Measurements from ENCODE around the gene CDK1. TPM values are rescaled to one million over a fixed set of nuclear protein-coding genes. Genes with fewer than 3 reads are reported as not detected.

The CDK1 gene
- total and polyA plus RNA-seq, 8 donors: 9.2 to 121 (median 73.3) TPM

DNA sequence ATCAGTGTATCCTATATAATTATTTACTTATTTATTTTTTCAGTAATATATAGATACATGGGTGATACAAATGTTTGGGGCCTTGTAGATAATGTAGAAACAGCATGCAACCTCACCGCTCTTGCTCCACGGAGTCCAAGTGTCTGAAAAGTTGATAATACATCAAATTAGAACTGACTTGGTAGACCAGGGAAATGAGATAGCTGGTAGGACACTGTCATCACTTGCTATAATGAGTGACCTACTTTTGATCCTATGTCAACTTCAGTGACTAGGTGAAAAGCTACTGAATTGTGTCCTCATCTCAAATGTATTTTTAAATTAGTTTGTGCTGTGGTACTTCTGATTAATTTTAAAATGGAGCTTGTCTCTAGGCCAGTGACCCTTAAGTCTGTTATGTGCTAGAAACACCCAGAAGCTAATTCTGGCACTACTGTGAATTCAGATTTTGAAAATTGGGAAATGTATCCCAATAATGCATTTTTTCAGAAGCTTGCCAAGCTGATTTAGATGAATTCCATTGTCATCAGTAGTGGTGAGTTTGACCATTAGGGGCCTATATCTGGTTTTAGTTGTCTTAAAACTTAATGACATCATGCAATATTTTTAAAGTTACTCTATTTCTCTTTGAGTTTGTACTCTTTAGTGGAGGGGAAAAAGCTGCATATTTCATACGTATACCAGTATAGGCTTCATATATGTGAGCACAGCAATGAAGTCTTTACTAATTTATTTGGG, 17.4 kb downstream of the CDK1 start:
- Histone ChIP-seq H3K36me3 (peaks cover 0 to 11% of the 10 kb centered on the region in 2 donors), H3K4me3 (no peak overlapping the region), H3K4me1 (no peaks in the 10 kb centered on the region), H3K27me3 (no peaks in the 10 kb centered on the region), H3K9me3 (no peaks in the 10 kb centered on the region), H3K27ac (no peak overlapping the region)
- no peak for TF ChIP-seq CTCF (IDR thresholded peaks at IDR 0.05)
- ATAC-seq: no peak
- DNase-seq: no peak
- intact Hi-C loops (cut with DNase I): no loop called here

GRCh38 chr10:60796481-60796880, 18.2 kb downstream of the CDK1 start:
- no peak for DNase-seq
- no peak for ATAC-seq
- Histone ChIP-seq H3K4me1 (peaks cover 0 to 1% of the 10 kb centered on the region in 2 donors), H3K27ac (no peak overlapping the region), H3K4me3 (no peak overlapping the region), H3K9me3 (no peaks in the 10 kb centered on the region), H3K36me3 (peaks cover 0 to 11% of the 10 kb centered on the region in 2 donors), H3K27me3 (no peaks in the 10 kb centered on the region)
- intact Hi-C loops (cut with DNase I): no loop called here
- no peak for TF ChIP-seq CTCF (IDR thresholded peaks at IDR 0.05)

DNA sequence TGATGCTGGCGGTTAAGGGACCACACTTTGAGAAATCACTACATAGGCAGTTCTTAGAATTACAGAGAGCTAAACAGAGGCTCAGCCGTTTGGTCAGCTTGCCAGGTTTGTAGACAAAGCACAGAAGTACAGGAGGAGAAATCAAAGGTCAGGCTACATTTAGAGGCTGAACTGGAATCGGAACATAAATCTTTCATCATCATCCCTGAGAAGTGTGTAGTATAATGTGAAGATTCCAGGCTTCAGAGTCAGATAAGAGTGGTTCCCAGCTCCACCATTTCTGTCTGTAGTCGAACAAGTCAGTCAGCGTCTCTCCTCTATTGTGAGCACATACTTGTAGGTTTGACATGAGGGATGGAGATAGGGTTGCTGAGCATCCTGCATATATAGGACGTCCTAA, 18.9 kb downstream of the CDK1 start:
- H3K4me1 ChIP-seq: peaks cover 0 to 8% of the 10 kb centered on the region in 2 donors
- no peak for DNase-seq
- peaks cover 0 to 9% of the 10 kb centered on the region in 2 donors for H3K36me3 ChIP-seq
- H3K27me3 ChIP-seq: no peaks in the 10 kb centered on the region
- H3K9me3 ChIP-seq: no peaks in the 10 kb centered on the region
- H3K4me3 ChIP-seq: no peak overlapping the region
- H3K27ac ChIP-seq: no peak overlapping the region
- no peak for ATAC-seq
- TF ChIP-seq CTCF (IDR thresholded peaks at IDR 0.05): no peak
- intact Hi-C loops (cut with DNase I): no loop called here

DNA sequence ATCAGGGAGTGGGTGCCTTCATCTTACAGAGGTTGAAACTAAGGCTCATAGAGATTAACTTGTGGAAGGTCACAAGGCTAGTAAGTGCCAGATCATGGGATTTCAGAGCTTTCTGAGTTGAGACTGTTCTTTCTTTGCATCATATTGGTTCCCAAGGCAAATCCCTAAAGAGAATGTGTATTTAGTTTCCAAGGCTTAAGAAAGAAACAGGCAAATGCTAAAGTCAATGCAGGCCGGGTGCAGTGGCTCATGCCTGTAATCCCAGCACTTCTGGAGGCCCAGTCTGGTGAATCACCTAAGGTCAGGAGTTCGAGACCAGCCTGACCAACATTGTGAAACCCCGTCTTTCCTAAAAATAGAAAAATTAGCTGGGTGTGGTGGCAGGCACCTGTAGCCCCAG, 19.8 kb downstream of the CDK1 start:
- Histone ChIP-seq H3K4me1 (peaks cover 0 to 9% of the 10 kb centered on the region in 2 donors), H3K27ac (no peak overlapping the region), H3K9me3 (no peaks in the 10 kb centered on the region), H3K36me3 (peaks cover 0 to 4% of the 10 kb centered on the region in 2 donors), H3K4me3 (no peak overlapping the region), H3K27me3 (no peaks in the 10 kb centered on the region)
- no peak for TF ChIP-seq CTCF (IDR thresholded peaks at IDR 0.05)
- ATAC-seq (no peak), DNase-seq (no peak)
- intact Hi-C loops (cut with DNase I): no loop called here

DNA sequence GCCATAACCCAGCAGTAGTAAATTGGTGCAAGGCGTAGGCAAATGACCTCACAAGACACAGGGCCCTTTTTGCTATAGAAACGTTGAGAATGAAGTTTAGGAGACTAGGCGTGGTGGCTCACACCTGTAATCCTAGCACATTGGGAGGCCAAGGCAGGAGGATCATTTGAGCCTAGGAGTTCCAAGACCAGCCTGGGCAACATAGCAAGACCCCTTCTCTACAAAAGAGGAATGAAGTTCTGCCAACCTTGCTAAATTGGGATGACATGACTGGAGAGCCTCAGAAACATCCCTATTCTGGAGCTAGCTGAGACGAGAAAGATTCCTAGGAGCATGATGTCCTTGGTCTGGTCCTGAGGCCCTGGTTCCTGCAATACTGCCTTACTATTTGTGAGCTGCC, 20.6 kb downstream of the CDK1 start:
- no peak overlapping the region for H3K27ac ChIP-seq
- TF ChIP-seq CTCF (IDR thresholded peaks at IDR 0.05): no peak
- ATAC-seq (no peak), DNase-seq (no peak)
- no peaks in the 10 kb centered on the region for H3K9me3 ChIP-seq
- H3K4me3 ChIP-seq: no peak overlapping the region
- peaks cover 0 to 9% of the 10 kb centered on the region in 2 donors for H3K4me1 ChIP-seq
- H3K36me3 ChIP-seq: peaks cover 0 to 4% of the 10 kb centered on the region in 2 donors
- no peaks in the 10 kb centered on the region for H3K27me3 ChIP-seq
- intact Hi-C loops (cut with DNase I): no loop called here

Measured in left lung (tissue), 10 donors.